ENCODE results near the gene SUCLA2.

SUCLA2 gene

GRCh38 chr13:47930649-47931165 is 70.4 kb downstream of the SUCLA2 start:
- no peak for TF ChIP-seq ZFX (IDR thresholded peaks at IDR 0.05; ENCODE audit: borderline replicate concordance)
- TF ChIP-seq CTCF (IDR thresholded peaks at IDR 0.05), result no peak
- no peak overlapping the region for H3K27ac ChIP-seq

GRCh38 chr13:47929156-47929555 is 71.9 kb downstream of the SUCLA2 start:
- no peak for TF ChIP-seq CTCF (IDR thresholded peaks at IDR 0.05)
- no peak overlapping the region for H3K27ac ChIP-seq

GRCh38 chr13:47917022-47917574 is 84.0 kb downstream of the SUCLA2 start:
- no peak for TF ChIP-seq ZFX (IDR thresholded peaks at IDR 0.05; ENCODE audit: borderline replicate concordance)
- TF ChIP-seq CTCF (IDR thresholded peaks at IDR 0.05), result no peak
- H3K27ac ChIP-seq, result no peak overlapping the region

- no peak overlapping the region for H3K27ac ChIP-seq
- no peak for TF ChIP-seq ZFX (IDR thresholded peaks at IDR 0.05; ENCODE audit: borderline replicate concordance)
- no peak for TF ChIP-seq CTCF (IDR thresholded peaks at IDR 0.05)
These were observed 92.7 kb downstream of the SUCLA2 start for GRCh38 chr13:47908197-47908902.

- H3K27ac ChIP-seq, result no peak overlapping the region
- no peak for TF ChIP-seq CTCF (IDR thresholded peaks at IDR 0.05)
- TF ChIP-seq ZFX (IDR thresholded peaks at IDR 0.05; ENCODE audit: borderline replicate concordance), result no peak
These were observed 96.2 kb downstream of the SUCLA2 start for GRCh38 chr13:47904891-47905290.

GRCh38 chr13:47904241-47904640 is 96.8 kb downstream of the SUCLA2 start:
- H3K27ac ChIP-seq, result no peak overlapping the region
- TF ChIP-seq CTCF (IDR thresholded peaks at IDR 0.05) (no peak), ZFX (IDR thresholded peaks at IDR 0.05; ENCODE audit: borderline replicate concordance) (no peak)

GRCh38 chr13:47903836-47904235 is 97.2 kb downstream of the SUCLA2 start:
- no peak overlapping the region for H3K27ac ChIP-seq
- no peak for TF ChIP-seq ZFX (IDR thresholded peaks at IDR 0.05; ENCODE audit: borderline replicate concordance)
- no peak for TF ChIP-seq CTCF (IDR thresholded peaks at IDR 0.05)

Measured in 22Rv1 (cell line).